Mucosa of stomach (tissue), 1 donor: ENCODE data around the gene CCNL2.
A peak's percentile ranks its signal among the peaks of the same experiment; 100 is the strongest.

ENCODE experiments used
- H3K27me3 ChIP-seq: one replicate; pipeline ENCODE4 v1.7.0; 2013; ENCODE audit warnings: mild to moderate bottlenecking, low read length; ENCODE audit not compliant: control insufficient read depth, insufficient read depth
- H3K36me3 ChIP-seq: one replicate; pipeline ENCODE4 v1.7.0; 2013; ENCODE audit warnings: low read length; ENCODE audit not compliant: control insufficient read depth, insufficient read depth
- H3K4me1 ChIP-seq: one replicate; pipeline ENCODE4 v1.7.0; 2013; ENCODE audit warnings: mild to moderate bottlenecking, low read length; ENCODE audit not compliant: control insufficient read depth, insufficient read depth
- H3K4me3 ChIP-seq: one replicate; pipeline ENCODE4 v1.7.0; 2013; ENCODE audit warnings: low read length
- H3K9ac ChIP-seq: one replicate; pipeline ENCODE4 v1.7.0; 2013; ENCODE audit warnings: mild to moderate bottlenecking, low read length, moderate library complexity
- H3K9me3 ChIP-seq: one replicate; pipeline ENCODE4 v1.7.0; 2013; ENCODE audit warnings: mild to moderate bottlenecking, low read length, moderate library complexity; ENCODE audit not compliant: control insufficient read depth
- donor health status: Pancreatic carcinoma.

CCNL2 gene

GRCh38 chr1:1357871-1358432 is 41.2 kb downstream of the CCNL2 start:
- Histone ChIP-seq H3K9ac (peak overlapping the region; percentile 66), H3K36me3 (no peaks in the 10 kb centered on the region), H3K27me3 (peaks cover 58% of the 10 kb centered on the region), H3K4me1 (peaks cover 27% of the 10 kb centered on the region), H3K4me3 (no peak overlapping the region), H3K9me3 (no peaks in the 10 kb centered on the region)

DNA sequence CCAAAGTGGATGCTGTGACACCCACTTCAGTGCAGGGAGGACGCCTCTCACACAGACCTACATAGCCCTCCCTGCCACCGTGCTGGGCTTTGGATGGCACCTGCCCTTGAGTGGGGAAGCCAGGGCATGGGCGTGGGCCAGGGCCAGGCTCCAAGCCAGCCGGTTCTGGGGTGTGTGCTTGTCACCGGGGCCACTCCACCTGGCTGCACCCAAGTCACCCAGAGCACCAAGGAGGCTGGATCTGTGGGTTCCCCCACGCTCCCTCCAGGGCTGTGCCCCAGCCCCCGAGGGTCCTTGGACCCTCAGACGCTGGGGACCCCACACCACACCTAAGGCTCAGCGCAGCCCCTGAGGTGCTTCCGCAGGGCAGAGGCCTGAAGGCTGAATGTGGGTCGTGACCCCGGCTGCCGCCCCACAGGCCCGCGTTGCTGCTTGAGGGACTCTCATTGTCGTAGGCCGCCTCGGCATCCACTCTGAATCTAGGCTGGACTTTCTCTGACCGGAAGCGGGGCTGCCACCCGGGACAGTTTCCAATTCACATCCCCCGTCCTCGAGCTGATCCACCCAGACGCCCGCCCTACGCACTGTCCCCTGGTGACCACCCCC is 42.2 kb downstream of the CCNL2 start:
- peak overlapping the region; percentile 66 for H3K9ac ChIP-seq
- H3K4me1 ChIP-seq = peaks cover 28% of the 10 kb centered on the region
- no peaks in the 10 kb centered on the region for H3K9me3 ChIP-seq
- H3K27me3 ChIP-seq = peaks cover 68% of the 10 kb centered on the region
- no peak overlapping the region for H3K4me3 ChIP-seq
- H3K36me3 ChIP-seq = no peaks in the 10 kb centered on the region

- Histone ChIP-seq H3K4me3 (no peak overlapping the region), H3K4me1 (peaks cover 34% of the 10 kb centered on the region), H3K9me3 (no peaks in the 10 kb centered on the region), H3K36me3 (no peaks in the 10 kb centered on the region), H3K27me3 (peaks cover 71% of the 10 kb centered on the region), H3K9ac (no peak overlapping the region)
Observed at GRCh38 chr1:1356166-1356795, 42.9 kb downstream of the CCNL2 start.

GRCh38 chr1:1355416-1355815 is 43.7 kb downstream of the CCNL2 start:
- Histone ChIP-seq H3K36me3 (no peaks in the 10 kb centered on the region), H3K4me3 (no peak overlapping the region), H3K27me3 (peaks cover 65% of the 10 kb centered on the region), H3K4me1 (peaks cover 34% of the 10 kb centered on the region), H3K9ac (no peak overlapping the region), H3K9me3 (no peaks in the 10 kb centered on the region)

DNA sequence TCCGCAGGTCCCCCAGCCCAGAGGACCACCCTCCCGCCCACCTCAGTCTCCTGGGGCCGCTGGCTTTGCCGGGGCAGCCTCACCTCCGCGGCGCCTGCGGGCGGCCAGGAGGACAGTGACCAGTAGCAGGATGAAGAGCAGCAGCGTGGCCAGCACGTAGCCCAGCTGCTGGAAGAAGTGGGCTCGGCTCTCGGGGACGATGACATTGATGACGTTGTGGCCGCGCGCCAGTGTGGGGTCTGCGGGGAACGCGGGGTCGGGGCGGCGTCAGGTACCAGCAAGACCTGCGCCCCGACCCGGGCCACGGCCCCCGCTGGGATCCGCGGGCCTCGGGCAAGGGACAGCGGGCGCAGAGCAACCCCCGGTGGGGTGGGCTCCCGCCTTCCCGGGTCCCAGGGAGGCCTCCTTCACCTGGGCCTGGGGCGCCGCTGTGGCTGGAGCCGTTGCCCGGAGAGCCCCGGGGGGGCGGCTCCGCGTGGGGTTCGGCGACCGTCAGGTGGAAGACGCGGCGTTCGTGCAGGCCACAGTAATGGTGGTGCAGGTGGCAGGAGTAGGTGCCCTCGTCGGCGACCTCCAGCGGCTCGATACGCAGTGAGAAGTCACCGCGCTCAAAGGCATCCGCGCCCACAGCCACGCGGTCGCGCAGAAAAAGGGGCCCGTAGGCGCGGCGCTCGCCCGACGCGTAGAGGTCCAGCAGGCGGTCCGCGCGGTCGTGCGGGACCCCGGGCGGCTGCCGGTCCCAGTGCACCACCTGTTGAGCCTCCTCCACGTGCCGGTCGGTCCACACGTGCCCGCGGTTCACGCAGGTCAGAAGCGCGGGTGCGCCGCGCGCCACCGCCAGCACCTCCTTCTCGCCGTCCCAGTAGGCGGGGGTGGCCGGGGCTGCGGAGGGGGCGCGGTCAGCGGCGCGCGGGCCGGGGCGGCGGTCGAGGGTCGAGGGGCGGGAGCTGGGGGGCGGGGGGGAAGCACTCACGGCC is 44.6 kb downstream of the CCNL2 start:
- no peaks in the 10 kb centered on the region for H3K36me3 ChIP-seq
- no peaks in the 10 kb centered on the region for H3K9me3 ChIP-seq
- no peak overlapping the region for H3K9ac ChIP-seq
- H3K4me3 ChIP-seq = no peak overlapping the region
- peaks cover 60% of the 10 kb centered on the region for H3K27me3 ChIP-seq
- H3K4me1 ChIP-seq = peaks cover 32% of the 10 kb centered on the region

DNA sequence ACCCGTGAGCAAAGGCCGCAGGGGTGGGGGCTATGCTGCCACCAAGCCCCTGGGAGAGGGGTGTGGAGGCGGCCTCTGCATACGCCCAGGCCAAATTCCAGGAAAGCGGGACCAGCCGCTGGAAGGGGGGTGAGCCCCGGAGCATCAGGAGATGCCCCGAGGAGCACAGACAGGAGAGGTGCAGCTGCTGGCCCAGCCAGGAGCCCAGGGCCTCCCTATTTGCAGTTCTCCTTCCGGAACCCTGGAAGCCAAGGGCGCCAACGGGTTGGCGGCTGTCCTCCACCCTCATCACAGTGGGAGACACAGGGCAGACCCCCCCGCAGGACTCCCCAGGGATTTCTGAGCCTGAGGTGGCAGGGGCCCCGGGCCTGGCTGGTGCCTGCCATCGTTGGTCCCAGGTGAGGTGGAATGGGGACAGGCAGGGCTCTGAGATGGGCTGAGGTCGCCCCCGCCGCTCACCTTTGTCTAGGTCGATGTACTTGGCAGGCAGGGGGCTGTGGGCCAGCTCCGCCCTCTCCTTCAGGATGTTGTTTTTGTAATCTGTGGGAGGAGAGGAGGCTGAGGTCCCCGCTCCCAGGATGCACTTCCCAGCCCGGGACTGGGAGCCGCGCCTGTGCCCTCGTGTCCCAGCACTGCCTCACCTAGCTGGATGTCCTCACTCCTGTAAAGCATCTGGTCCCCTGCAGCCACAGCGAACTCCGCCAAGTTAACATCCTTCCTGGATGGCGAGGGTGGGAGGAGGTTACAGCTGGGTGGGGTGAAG is 45.6 kb downstream of the CCNL2 start:
- peaks cover 51% of the 10 kb centered on the region for H3K27me3 ChIP-seq
- no peaks in the 10 kb centered on the region for H3K36me3 ChIP-seq
- no peaks in the 10 kb centered on the region for H3K9me3 ChIP-seq
- H3K4me3 ChIP-seq = no peak overlapping the region
- H3K9ac ChIP-seq = no peak overlapping the region
- peaks cover 24% of the 10 kb centered on the region for H3K4me1 ChIP-seq

GRCh38 chr1:1352786-1353388 is 46.2 kb downstream of the CCNL2 start:
- Histone ChIP-seq H3K36me3 (no peaks in the 10 kb centered on the region), H3K9ac (no peak overlapping the region), H3K9me3 (no peaks in the 10 kb centered on the region), H3K27me3 (peaks cover 44% of the 10 kb centered on the region), H3K4me3 (no peak overlapping the region), H3K4me1 (peaks cover 21% of the 10 kb centered on the region)

DNA sequence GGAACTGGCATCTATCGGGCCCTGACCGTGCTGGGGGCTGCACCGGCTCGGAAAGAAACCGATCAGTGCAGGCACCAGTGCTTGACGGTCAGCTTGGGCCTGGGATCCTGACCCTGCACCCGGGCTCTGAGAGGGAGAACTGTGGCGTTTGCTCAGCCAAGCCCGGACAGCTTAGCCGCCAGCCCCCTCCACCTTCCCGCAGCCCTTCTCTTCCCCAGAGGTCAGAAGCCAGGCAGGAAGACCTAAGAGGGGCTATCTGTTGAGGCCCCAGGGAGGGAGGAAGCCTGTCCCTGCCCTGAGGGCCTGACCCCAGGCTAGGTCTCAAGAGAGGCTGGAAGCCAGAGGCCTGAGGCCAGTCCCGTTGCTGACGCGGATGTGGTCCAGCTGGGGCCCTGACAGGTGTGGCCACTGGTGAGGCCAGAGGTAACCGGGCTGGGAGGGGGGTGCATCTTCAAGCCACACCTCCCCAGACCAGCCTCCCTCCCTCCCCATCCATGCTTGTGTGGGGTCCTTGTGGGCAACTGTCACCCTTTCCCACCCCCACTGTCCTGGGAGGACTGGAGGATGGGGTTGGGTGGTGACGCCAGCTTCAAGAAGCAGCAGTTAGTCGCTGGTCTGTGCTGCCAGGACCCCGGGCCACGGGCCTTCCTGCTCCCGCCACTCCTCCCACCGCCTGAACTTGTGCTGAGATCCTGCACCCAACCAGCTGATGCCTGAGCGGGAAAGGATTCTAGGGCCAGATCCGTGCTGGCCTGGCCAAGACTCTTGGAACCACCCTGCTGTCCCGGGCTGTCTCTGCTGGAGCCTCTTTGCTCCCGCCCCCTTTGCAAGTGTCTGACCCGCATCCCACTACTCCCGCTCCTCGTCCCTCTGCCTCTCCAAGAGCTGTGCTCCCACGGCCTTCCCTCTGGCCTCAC is 47.4 kb downstream of the CCNL2 start:
- Histone ChIP-seq H3K9me3 (no peaks in the 10 kb centered on the region), H3K9ac (no peak overlapping the region), H3K4me3 (no peak overlapping the region), H3K27me3 (peaks cover 34% of the 10 kb centered on the region), H3K36me3 (no peaks in the 10 kb centered on the region), H3K4me1 (peaks cover 27% of the 10 kb centered on the region)

GRCh38 chr1:1349256-1350012 is 49.7 kb downstream of the CCNL2 start, which contains the start of gene DVL1:
Gene DVL1, minus strand, starts transcription at chr1:1349418. Its CDS starts 353 bp downstream, at chr1:1349065.
- no peaks in the 10 kb centered on the region for H3K9me3 ChIP-seq
- no peaks in the 10 kb centered on the region for H3K36me3 ChIP-seq
- peak within 1 kb of the TSS; percentile 60 for H3K4me3 ChIP-seq
- peak within 1 kb of the TSS; percentile 72 for H3K9ac ChIP-seq
- peaks cover 27% of the 10 kb centered on the region for H3K27me3 ChIP-seq
- H3K4me1 ChIP-seq = peaks cover 42% of the 10 kb centered on the region
